Kasumi-1 (cell line): Measurements from ENCODE around the gene NCAPG2.

Experiments
- DNase-seq, 2 experiments: peaks; one replicate each; lab custom pipeline; 2025; lab: John Stamatoyannopoulos, UW

NCAPG2 gene

GRCh38 chr7:158602041-158602440, 102.6 kb downstream of the NCAPG2 start:
- no peak for DNase-seq

GRCh38 chr7:158601090-158601489, 103.5 kb downstream of the NCAPG2 start:
- DNase-seq: no peak

GRCh38 chr7:158596745-158597144, 107.9 kb downstream of the NCAPG2 start:
- no peak for DNase-seq

- DNase-seq: no peak
These were observed 108.3 kb downstream of the NCAPG2 start for GRCh38 chr7:158596309-158596708.

- DNase-seq: no peak
These were observed 109.5 kb downstream of the NCAPG2 start for GRCh38 chr7:158595068-158595467.

- DNase-seq: no peak
These were observed 112.1 kb downstream of the NCAPG2 start for GRCh38 chr7:158592541-158592940.

- DNase-seq: no peak
These were observed 112.7 kb downstream of the NCAPG2 start for GRCh38 chr7:158591944-158592343.

- DNase-seq: no peak
These were observed 114.4 kb downstream of the NCAPG2 start for GRCh38 chr7:158590181-158590530.

GRCh38 chr7:158589653-158590052, 115.0 kb downstream of the NCAPG2 start:
- no peak for DNase-seq

- no peak for DNase-seq
These were observed 115.6 kb downstream of the NCAPG2 start for GRCh38 chr7:158588878-158589442.

GRCh38 chr7:158588085-158588877, 116.3 kb downstream of the NCAPG2 start:
- DNase-seq: no peak

- DNase-seq: no peak
These were observed 117.2 kb downstream of the NCAPG2 start, which contains the start of gene PTPRN2 for GRCh38 chr7:158587162-158588084. PTPRN2 (minus strand) TSS chr7:158587823.

GRCh38 chr7:158586499-158587161, 118.0 kb downstream of the NCAPG2 start:
- no peak for DNase-seq

GRCh38 chr7:158585721-158586498, 118.7 kb downstream of the NCAPG2 start:
- DNase-seq: no peak

- no peak for DNase-seq
These were observed 120.2 kb downstream of the NCAPG2 start for GRCh38 chr7:158584407-158584806.

GRCh38 chr7:158583810-158584209, 120.8 kb downstream of the NCAPG2 start:
- no peak for DNase-seq

- DNase-seq: no peak
These were observed 121.5 kb downstream of the NCAPG2 start for GRCh38 chr7:158583143-158583542.

- DNase-seq: no peak
These were observed 122.5 kb downstream of the NCAPG2 start for GRCh38 chr7:158582089-158582456.

GRCh38 chr7:158581440-158582088, 123.0 kb downstream of the NCAPG2 start:
- no peak for DNase-seq
